G401 (cell line): ENCODE results near the gene NECTIN2. TPM values are rescaled to one million over a fixed set of nuclear protein-coding genes. Genes with fewer than 3 reads are reported as not detected.
A peak's percentile ranks its signal among the peaks of the same experiment; 100 is the strongest.
"Not testable (repeated sequence)": the region's sequence is repeated elsewhere in the genome, so short reads cannot be mapped to it uniquely, and the experiment has no call there.

ENCODE experiments used
- DNase-seq: peaks from one replicate; pipeline ENCODE4 v3.0.0-alpha.2; 2015; ENCODE audit warnings: low spot score
- in situ Hi-C: cut with HindIII; loops from 2 replicates; pipeline ENCODE4 v1.10.0; 2016; ENCODE audit warnings: low sequenced_read_pairs, mixed read lengths
- total RNA-seq: library from RNA; depleted of rRNA; stranded (reverse); fragments of >200 nt; shearing (Covaris generic); gene quantifications from 2 replicates; pipeline ENCODE4 v1.2.3, GENCODE V29; 2014

The NECTIN2 gene
- total RNA-seq, 1 experiment from 2014 or later = 126 TPM

DNA sequence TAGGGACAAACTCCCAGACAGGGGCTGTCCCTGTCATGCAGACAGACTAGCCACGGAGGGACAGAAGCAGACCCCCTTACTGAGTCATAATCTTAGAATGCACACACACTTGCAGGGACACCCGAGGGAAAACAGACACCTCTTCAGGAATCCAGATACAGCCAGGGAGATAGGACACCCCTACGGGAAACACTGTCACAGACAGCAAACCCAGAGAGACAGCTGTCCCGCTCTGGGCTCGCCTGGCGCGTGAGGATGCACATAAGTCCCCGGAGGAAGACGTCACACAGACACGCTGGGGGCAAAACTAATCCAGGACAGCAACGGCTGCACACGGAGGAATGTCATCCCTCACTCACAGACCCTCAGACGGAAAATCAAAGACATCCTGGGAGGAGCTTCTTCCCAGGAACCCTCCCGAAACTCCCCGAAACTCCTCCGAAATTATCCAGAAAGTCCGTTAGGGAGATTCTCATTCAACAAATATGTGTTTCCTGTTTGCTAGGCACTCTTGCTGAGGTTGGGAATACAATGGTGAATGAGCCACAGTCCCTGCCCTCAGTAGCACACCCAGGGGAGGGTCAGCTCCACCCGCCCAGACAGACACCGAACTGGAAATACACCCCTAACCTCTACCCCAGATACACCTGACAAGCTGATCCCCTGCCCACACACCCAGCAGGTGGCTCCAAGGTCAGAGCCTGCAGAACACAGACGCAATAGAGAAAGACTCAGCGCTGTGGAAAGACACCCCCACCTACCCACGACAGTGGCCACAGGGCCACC lies 29.8 kb downstream of the NECTIN2 start:
- DNase-seq = no peak
- in situ Hi-C loops = no loop called here

- in situ Hi-C loops = no loop called here
- no peak for DNase-seq
Observed at GRCh38 chr19:44876930-44877535, 30.9 kb downstream of the NECTIN2 start.

- in situ Hi-C loops = no loop called here
- DNase-seq = no peak
Observed at GRCh38 chr19:44878120-44878865, 32.2 kb downstream of the NECTIN2 start.

DNA sequence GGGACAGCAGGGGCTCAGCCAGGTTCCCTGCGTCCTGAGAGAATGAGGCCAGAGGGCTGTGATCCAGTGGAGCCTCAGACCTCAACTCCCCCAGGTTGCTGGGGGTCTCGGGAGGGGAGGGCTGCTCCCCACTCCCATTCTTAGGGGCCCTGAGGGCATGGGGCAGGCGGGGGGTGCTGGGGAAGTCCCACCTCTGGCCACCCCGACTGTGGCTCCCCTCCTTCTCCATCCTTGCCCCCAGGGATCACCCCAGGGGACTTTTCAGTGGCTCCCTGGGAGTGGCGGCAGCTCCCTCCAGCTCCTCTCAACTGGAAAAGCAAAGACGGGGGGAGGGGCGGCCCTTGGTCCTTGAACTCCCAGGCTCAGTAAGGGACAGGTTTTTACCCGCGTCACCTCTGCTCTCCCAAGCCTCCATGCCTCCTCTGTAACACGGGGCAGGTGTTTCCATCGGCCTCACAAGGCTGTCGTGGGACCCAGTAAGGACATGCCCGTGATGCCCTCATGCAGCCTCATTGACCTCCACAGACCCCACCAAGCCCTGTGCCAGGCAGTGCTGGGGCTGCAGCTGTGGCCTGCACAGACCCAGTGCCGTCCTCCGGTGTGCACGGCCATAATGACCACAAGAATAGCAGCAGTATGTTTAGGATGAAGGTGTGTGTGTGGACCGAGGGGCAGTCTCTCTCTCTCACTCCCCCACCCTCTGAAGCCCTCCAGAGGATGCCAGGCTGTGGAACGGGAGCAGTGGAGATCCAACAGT lies 33.4 kb downstream of the NECTIN2 start:
- in situ Hi-C loops = no loop called here
- no peak for DNase-seq

DNA sequence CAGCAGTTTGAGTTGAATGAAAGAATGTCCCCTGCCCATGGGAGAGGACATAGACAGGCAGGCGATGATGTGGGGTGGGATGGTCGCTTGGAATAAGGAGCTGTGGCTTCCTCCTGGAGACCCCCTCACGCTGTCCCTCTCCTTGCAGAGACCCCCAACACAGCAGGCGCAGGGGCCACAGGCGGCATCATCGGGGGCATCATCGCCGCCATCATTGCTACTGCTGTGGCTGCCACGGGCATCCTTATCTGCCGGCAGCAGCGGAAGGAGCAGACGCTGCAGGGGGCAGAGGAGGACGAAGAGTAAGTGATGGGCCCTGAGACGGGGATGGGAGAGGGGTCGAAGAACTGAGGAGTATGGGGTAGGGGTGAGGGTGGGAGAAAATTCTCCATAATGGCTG lies 36.0 kb downstream of the NECTIN2 start:
- in situ Hi-C loops = no loop called here

GRCh38 chr19:44882619-44883397 lies 36.7 kb downstream of the NECTIN2 start:
- in situ Hi-C loops, DNase-seq: not testable (repeated sequence)

More for the DNA sequence above, 36.0 kb downstream of the NECTIN2 start:
- no peak for DNase-seq

DNA sequence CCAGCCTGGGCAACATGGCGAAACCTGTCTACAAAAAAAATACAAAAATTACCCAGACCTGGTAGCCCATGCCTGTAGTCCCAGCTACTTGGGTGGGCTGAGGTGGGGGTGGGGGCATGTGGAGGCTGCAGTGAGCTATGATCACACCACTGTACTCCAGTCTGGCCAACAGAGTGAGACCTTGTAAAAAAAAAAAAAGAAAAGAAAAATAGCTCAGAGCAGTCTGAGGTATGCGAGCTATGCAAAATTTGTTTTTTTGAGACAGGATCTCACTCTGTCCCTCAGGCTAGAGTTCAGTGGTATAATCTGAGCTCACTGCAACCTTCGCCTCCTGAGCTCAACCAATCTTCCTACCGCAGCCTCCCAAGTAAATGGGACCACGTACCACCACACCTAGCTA lies 37.8 kb downstream of the NECTIN2 start:
- no peak for DNase-seq
- in situ Hi-C loops = no loop called here

GRCh38 chr19:44884566-44884965 lies 38.5 kb downstream of the NECTIN2 start:
- in situ Hi-C loops = no loop called here

GRCh38 chr19:44886141-44886540 lies 40.0 kb downstream of the NECTIN2 start:
- no peak for DNase-seq
- in situ Hi-C loops = no loop called here

More at GRCh38 chr19:44884566-44884965, 38.5 kb downstream of the NECTIN2 start:
- no peak for DNase-seq

DNA sequence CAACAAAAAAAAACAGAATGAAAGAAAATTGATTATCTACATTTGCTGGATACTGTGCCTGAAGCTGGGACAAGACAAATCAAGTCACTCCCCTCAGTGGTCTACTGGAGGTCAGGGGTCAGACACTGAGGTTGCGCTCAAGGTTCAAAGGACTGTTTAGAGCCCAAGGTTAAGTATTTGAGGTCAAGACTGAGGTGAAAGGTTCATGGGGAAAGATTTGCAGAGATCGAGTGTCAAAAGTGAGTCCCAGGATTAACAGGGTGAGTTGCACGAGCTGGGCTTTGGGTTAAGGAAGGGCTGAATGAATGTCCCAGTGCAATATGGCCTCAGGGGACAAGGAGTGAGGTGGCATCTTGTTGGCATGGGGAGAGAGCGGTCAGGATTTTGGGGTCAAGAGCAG lies 41.6 kb downstream of the NECTIN2 start:
- in situ Hi-C loops = no loop called here
- no peak for DNase-seq

- in situ Hi-C loops, DNase-seq: not testable (repeated sequence)
Observed at GRCh38 chr19:44888335-44888734, 42.2 kb downstream of the NECTIN2 start.

DNA sequence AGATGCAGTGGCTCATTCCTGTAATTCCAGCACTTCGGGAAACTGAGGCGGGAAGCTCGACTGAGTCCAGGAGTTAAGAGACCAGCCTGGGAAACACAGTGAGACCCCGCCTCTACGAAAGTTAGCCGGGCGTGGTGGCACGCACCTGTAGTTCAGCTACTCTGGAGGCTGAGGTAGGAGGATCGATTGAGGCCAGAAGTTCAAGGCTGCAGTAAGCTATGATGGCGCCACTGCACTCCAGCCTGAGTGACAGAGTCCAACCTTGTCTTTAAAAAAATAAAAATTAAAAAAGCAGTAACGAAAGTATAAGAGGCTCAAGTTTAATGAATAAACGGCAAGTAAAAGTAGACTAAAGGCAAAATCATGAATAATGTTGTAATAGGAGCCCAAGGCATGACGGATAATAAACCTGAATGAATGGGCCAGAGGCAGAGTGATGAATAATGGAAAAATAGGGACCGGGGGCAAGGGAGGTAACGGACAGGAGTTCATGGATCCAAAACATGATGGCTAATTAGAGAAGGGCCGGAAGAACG lies 43.8 kb downstream of the NECTIN2 start:
- DNase-seq = no peak
- in situ Hi-C loops = no loop called here

DNA sequence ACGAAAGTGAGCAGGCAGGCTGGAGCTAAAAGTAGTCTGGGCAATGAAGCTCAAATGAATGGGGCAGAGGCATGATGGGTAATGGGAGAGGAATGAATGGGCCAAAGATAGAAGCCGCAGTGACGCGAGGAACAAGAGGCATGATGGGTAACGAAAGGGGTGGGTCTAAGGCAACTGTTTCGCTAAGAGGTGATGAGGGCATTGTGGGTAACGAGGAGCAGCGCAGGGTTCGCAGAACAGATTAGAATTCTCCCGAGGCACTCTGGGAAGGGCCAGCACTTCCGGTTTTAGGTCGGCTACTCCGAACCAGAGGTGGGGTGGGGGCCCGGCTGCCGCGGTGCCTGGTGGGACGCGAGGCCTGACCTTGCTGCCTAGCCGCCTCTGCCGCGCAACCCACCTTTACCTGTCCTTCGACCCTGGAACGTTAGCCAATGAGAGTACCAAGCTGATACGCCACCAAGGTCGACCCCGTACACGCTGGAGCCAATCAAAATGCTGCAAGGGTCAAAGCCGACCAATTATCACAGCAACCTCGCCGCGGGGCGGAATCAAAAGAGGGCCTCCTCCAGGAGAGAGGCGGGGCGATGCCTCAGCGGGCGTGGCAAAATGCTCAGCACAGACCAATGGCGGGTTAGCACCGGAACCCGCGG lies 44.4 kb downstream of the NECTIN2 start:
- in situ Hi-C loops = no loop called here
- DNase-seq = peak; percentile 100

GRCh38 chr19:44891016-44891882 lies 45.2 kb downstream of the NECTIN2 start, which contains the start of gene TOMM40:
Gene TOMM40 (plus strand): TSS chr19:44891254. CDS start chr19:44891416, 162 bp downstream.
- in situ Hi-C loops = no loop called here
- no peak for DNase-seq

- in situ Hi-C loops = no loop called here
- DNase-seq = no peak
Observed at GRCh38 chr19:44892932-44893331, 46.8 kb downstream of the NECTIN2 start.

DNA sequence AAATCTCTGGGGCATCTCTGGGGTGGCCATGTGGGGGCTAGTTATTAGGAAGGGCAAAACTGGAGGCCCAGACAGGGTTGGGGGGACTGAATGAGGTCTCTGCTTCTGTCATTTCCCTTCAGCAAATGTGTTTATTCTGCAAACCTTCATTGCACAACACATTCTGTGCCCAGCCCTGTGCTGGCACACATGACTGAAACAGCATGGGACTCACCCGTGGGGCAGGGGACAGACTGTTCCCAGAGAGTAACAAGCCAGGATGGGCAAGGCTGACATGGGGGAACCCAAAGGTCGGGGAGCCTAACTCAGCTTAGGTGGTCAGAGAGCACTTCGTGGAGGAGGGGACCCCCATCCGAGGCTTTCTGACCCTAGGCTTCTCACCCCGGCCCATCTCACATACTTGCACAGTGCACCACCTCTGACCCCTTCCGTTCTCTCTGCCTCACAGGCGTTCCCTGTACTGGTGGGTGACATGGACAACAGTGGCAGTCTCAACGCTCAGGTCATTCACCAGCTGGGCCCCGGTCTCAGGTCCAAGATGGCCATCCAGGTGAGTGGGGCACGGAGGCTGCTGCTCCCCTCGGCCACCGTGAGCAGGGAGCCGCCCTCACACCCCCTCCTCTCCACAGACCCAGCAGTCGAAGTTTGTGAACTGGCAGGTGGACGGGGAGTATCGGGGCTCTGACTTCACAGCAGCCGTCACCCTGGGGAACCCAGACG lies 47.4 kb downstream of the NECTIN2 start:
- in situ Hi-C loops = no loop called here
- DNase-seq = no peak
